Fibroblast of skin of back (primary cell): Measurements from ENCODE around the gene LORICRIN. TPM values are rescaled to one million over a fixed set of nuclear protein-coding genes. Genes with fewer than 3 reads are reported as not detected.
A peak's percentile ranks its signal among the peaks of the same experiment; 100 is the strongest.

Experiments
- DNase-seq: peaks from one replicate; pipeline ENCODE4 v3.0.0-alpha.2; 2013
- polyA plus RNA-seq, 2 experiments: library from polyadenylated mRNA; unstranded; fragments of 120-200 nt; gene quantifications; one replicate each; pipeline ENCODE4 v1.2.1, GENCODE V29; 2013; ENCODE audit not compliant: insufficient read length in 2 of 2

Gene LORICRIN
- not detected for polyA plus RNA-seq (2013, experiment 1 of 2; ENCODE audit: insufficient read length)
- not detected for polyA plus RNA-seq (2013, experiment 2 of 2; ENCODE audit: insufficient read length)

- no peak for DNase-seq
Measured at GRCh38 chr1:153259387-153259786, at the start of gene LORICRIN. Gene LORICRIN, plus strand, starts transcription at chr1:153259687. Its CDS starts 1,263 bp downstream, at chr1:153260950.

- no peak for DNase-seq
Measured at GRCh38 chr1:153210206-153210605, 49.3 kb upstream of the LORICRIN start.

GRCh38 chr1:153212201-153212600, 47.3 kb upstream of the LORICRIN start:
- no peak for DNase-seq

GRCh38 chr1:153213519-153213918, 46.0 kb upstream of the LORICRIN start:
- no peak for DNase-seq

- DNase-seq, result peak; percentile 1
Measured at GRCh38 chr1:153217212-153217611, 42.3 kb upstream of the LORICRIN start, which contains the start of gene PRR9. Gene PRR9, plus strand, starts transcription at chr1:153217584. Its CDS starts 561 bp downstream, at chr1:153218145.

GRCh38 chr1:153217744-153218416, 41.6 kb upstream of the LORICRIN start:
- no peak for DNase-seq

- peak; percentile 1 for DNase-seq
Measured at GRCh38 chr1:153220606-153221303, 38.7 kb upstream of the LORICRIN start.

GRCh38 chr1:153223040-153223891, 36.2 kb upstream of the LORICRIN start:
- peak; percentile 49 for DNase-seq

- DNase-seq, result no peak
Measured at GRCh38 chr1:153227810-153228209, 31.7 kb upstream of the LORICRIN start.

GRCh38 chr1:153228491-153228890, 31.0 kb upstream of the LORICRIN start:
- DNase-seq, result no peak

- peak; percentile 12 for DNase-seq
Measured at GRCh38 chr1:153229076-153229829, 30.2 kb upstream of the LORICRIN start.

- no peak for DNase-seq
Measured at GRCh38 chr1:153231363-153231762, 28.1 kb upstream of the LORICRIN start.

- DNase-seq, result no peak
Measured at GRCh38 chr1:153231785-153232184, 27.7 kb upstream of the LORICRIN start.

- DNase-seq, result no peak
Measured at GRCh38 chr1:153232553-153232952, 26.9 kb upstream of the LORICRIN start.

GRCh38 chr1:153233448-153233847, 26.0 kb upstream of the LORICRIN start:
- no peak for DNase-seq

GRCh38 chr1:153238527-153238926, 21.0 kb upstream of the LORICRIN start:
- no peak for DNase-seq

- no peak for DNase-seq
Measured at GRCh38 chr1:153242160-153242559, 17.3 kb upstream of the LORICRIN start.

GRCh38 chr1:153245466-153245865, 14.0 kb upstream of the LORICRIN start:
- DNase-seq, result no peak

- no peak for DNase-seq
Measured at GRCh38 chr1:153246018-153246417, 13.5 kb upstream of the LORICRIN start.

GRCh38 chr1:153246825-153247224, 12.7 kb upstream of the LORICRIN start:
- DNase-seq, result no peak

GRCh38 chr1:153248176-153248879, 11.2 kb upstream of the LORICRIN start:
- DNase-seq, result no peak
